AML-193 (cell line): Measurements from ENCODE around the gene PLD5.
"Not testable (repeated sequence)": the region's sequence is repeated elsewhere in the genome, so short reads cannot be mapped to it uniquely, and the experiment has no call there.

Experiments used
- DNase-seq, 2 experiments: peaks; one replicate each; lab custom pipeline; 2025; lab: John Stamatoyannopoulos, UW

The PLD5 gene

DNA sequence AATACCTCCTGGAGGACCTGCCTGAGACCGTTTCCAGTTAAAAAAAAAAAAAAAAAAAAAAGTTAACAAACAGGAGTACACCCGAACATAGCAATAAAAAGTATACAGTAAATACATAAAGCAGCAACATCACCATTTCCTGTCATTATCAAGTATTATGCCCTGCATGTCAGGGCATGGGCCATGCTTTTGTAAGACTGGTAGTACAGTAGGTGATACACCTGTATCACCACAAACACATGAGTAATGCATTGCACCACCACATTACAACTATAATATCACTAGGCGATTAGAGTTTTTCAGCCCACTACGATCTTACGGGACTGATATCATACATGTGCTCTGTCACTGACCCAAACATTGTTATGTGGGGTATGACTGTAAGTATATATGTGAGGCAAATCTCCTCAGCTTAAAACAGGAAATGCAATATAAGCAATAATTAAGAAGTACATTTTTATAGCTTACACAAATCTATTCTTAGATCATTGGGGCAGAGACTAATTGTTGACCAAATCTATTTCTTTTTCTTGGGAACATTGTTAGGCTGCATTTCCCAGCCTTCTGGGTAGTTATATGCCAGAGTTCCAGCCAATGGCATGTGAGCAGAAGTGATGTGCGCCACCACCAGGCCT is 98.1 kb downstream of the PLD5 start:
- no peak for DNase-seq

DNA sequence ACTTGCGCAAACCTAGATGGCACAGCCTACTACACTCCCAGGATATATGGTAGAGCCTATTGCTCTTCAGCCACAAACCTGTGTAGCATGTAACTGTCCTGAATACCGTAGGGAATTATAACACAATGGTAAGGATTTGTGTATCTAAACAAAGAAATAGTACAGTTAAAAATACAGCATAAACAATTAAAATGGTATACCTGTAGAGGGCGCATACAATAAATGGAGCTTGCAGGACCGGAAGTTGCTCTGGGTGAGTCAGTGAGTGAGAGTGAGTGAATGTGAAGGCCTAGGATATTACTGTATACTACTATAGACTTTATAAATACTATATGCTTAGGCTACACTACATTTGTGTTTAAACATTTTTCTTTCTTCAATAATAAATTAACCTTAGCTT is 99.3 kb downstream of the PLD5 start:
- peak in 1 of 2 experiments; percentile 9 for DNase-seq

DNA sequence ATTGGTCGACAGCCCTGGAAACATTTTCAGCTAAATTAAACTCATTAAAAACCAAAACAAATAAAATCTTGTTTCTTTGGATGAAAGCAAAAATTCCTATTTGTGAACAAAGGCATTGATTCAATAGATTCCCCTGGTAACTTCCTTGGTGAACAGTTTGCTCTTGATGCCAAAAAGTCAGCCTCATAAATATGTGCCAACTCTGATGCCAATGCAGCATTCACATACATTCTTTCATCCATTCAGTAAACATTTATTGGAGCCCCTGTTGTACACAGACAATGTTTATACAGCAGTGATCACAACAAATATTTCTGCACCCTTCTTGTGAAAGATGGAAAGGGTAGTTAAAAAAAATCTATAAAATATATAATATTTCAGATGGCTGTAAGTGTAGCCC is 107.8 kb downstream of the PLD5 start:
- no peak for DNase-seq

DNA sequence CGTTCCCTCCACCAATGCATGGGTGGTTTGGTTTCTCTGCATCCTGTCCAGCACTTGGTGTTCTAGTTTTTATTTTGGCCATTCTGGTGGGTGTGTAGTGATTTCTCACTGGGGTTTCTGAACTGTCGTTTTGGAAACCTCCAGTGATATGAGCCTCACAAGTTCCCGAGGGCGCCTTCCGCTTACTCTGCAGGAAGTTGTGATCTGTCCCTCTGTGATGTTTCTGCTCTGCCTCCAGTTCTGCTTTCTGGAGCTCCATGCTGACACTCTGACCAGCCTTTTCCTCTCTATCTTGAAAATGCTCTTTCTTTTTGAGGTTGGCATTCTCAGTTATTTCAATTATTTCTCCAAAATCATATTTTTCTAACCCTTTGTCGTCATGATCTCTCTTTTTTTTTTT is 111.6 kb downstream of the PLD5 start:
- no peak for DNase-seq

- DNase-seq: no peak
Observed at GRCh38 chr1:242411901-242412300, 112.6 kb downstream of the PLD5 start.

DNA sequence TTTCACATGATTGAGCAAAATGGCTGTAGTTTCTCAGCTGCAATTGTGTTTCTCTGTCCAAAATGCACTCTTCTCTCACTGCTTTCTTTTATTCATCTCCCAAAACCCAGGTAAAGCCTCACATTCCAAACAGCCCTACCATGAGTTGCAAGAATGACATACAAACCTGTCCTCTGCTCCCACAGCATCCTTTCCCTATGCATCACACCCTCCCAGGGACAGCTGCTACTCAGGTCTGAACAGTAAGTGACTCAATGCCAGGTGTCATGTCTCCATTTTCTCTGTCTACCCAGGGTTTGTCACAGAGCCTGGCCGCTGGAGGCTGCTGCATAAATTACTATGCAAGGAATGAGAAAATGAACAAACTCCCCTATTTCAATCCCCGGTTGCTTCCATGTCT is 118.5 kb downstream of the PLD5 start:
- DNase-seq: no peak

DNA sequence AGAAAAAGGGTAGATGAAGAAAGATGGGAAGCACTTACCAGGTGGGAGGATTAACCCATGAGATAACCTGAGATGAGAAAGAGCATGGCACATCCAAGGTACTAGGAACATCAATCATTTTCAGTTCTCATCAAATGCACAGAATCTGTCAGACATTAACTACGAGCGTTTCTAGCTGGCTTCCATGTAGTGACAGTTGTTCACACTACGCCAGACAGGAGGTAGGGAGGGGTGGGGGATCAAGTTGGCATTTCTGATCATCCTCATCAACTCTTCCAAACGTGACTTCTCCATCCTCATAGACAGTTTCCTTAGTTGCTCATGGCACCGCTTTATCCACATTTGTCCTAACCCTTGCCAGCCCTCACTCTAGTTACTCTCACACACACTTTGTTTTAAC is 120.2 kb downstream of the PLD5 start:
- DNase-seq: no peak

GRCh38 chr1:242402956-242403355 is 121.5 kb downstream of the PLD5 start:
- DNase-seq: no peak

DNA sequence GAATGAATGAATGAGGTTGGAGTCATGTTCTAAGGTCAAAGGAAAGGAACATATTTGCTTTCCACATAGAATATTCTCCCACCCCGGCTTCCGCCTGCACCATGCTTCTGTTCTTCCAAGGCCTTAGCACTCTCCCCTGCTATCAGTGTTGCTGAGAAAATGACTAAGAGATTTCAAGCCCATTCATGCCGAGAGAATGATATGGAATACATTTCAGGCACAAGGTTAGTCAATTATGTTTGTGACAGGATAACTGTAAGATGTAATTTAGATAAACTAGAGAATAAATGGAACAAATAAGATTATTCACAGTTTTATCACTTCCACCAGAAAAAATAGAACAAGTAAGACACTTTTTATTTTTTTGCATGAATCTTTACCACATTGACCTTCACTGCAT is 122.6 kb downstream of the PLD5 start:
- no peak for DNase-seq

GRCh38 chr1:242398351-242398750 is 126.1 kb downstream of the PLD5 start:
- no peak for DNase-seq

DNA sequence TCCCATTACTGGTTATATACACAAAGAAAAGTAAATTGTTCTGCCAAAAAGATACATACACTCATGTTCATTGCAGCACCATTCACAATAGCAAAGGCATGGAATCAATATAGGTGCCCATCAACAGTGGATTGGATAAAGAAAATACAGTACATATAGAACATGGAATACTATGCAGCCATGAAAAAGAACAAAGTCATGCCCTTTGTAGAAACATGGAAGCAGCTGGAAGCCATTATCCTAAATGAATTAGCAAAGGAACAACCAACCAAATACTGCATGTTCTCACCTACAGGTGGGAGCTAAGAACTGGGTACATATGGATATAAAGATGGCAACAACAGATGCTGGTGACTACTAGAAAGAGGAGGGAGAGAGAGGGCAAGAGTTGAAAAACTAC is 132.6 kb downstream of the PLD5 start:
- DNase-seq: no peak

GRCh38 chr1:242376121-242376520 is 148.4 kb downstream of the PLD5 start:
- DNase-seq: not testable (repeated sequence)

DNA sequence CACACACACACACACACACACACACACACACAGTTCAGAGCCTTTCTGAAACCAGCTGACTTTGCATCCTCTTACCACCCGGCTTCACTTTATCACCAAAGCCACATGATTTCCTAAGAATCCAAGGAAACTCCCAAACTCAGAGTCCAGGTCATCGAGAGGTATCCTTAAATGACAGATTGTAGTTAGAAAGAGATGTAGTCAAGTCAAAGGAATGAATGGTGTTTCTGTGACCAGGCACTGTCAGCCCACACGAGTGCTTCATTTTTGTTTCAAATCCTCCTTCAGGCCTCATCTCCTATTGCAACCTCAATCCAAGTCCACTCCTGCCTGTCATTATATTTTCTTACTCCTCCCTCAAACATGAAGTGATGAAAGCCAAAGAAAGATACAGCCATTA is 174.1 kb downstream of the PLD5 start:
- not testable (repeated sequence) for DNase-seq

DNA sequence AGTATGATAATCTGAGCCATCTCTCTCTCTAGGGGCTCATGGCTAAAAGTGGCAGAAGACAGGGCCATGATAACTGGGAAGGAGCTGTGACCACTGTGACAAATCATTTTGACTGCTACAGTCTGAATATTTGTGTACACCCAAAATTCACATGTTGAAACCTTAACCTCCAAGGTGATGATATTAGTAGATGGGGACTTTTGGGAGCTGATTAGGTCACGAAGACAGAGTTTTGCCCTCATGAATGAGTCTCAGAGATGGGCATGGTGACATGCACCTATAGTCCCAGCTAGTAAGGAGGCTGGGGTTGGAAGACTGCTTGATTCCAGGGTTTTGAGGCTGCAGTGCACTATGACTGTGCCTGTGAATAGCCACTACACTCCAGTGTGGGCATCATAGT is 174.9 kb downstream of the PLD5 start:
- DNase-seq: no peak

GRCh38 chr1:242330865-242331264 is 193.6 kb downstream of the PLD5 start:
- DNase-seq: not testable (repeated sequence)

- DNase-seq: not testable (repeated sequence)
Observed at GRCh38 chr1:242327381-242327780, 197.1 kb downstream of the PLD5 start.

DNA sequence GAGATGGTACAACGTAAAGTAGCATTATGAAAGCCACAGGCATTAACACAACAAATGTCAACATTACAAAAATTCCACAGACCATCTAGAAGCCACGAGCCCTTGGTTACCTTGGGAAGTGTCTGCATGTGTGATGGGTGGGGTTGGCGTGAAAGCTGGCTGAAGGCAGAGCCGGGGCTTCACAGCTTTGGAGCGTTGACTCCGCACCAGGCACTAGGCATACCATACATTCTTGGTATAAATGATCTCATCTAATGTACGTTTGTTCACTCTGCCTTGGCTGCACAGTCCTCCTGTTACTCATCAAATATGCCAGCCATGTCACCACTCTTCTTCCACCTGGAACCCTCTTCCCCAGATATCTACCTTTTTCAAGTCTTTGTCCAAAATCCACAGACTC is 202.5 kb downstream of the PLD5 start:
- not testable (repeated sequence) for DNase-seq

DNA sequence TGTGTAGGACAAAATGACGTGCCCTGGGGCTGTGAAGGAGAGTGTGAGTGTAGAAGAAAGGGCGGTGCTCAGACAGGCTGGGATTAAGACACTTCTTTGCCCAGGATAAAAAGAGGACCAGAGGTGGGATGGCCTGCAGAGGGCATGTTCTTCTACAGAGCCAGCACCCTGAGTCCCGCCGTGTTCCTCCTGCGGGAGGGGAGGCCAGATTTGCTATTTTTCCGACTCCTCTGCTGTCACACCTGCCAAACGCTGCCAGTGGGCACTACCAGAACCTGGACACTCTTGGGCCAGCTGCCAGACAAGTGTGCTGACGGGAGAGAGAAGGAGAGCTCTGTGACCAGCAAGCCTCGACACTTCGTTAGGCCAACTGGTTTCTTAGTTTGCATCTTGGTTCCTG is 206.4 kb downstream of the PLD5 start:
- no peak for DNase-seq

GRCh38 chr1:242314865-242315264 is 209.6 kb downstream of the PLD5 start:
- DNase-seq: not testable (repeated sequence)

- DNase-seq: not testable (repeated sequence)
Observed at GRCh38 chr1:242314085-242314649, 210.3 kb downstream of the PLD5 start.

- DNase-seq: not testable (repeated sequence)
Observed at GRCh38 chr1:242308681-242309080, 215.8 kb downstream of the PLD5 start.

DNA sequence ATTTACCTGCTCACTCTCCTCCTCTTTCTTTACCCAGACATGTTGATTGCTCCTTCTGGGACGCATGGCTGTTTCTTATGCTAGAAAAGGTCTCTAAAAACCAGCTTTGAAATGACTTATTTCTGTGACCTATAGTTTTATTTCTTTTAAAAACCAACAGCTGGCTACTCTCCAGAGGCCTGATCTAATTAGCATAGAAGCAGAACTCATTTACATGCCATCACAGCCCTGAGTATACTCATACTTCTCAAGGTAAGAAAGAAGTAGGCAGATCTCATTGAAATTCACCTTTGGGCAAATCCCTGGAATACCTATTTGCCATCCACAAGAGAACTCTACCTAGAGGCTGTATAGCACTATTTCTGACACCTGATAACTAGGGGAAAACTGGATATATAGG is 230.7 kb downstream of the PLD5 start:
- not testable (repeated sequence) for DNase-seq

- not testable (repeated sequence) for DNase-seq
Observed at GRCh38 chr1:242288067-242288466, 236.4 kb downstream of the PLD5 start.
